Fibroblast of the aortic adventitia (primary cell): ENCODE results near the gene ULK4. TPM values are rescaled to one million over a fixed set of nuclear protein-coding genes. Genes with fewer than 3 reads are reported as not detected.
"Not testable (repeated sequence)": the region's sequence is repeated elsewhere in the genome, so short reads cannot be mapped to it uniquely, and the experiment has no call there.

Experiments
- DNase-seq: peaks from one replicate; pipeline ENCODE4 v3.0.0-alpha.2; 2010; ENCODE audit warnings: low read depth
- H3K4me3 ChIP-seq: 2 replicates; pipeline ENCODE4 v1.5.1; 2011; ENCODE audit warnings: low read depth, mild to moderate bottlenecking, control low read depth, low read length, moderate library complexity
- CTCF ChIP-seq: IDR thresholded peaks from 2 replicates; pipeline ENCODE4 v1.5.1; 2011; ENCODE audit warnings: mild to moderate bottlenecking, low read length, control low read depth, inconsistent platforms; ENCODE audit not compliant: insufficient read depth
- total RNA-seq: library from RNA; depleted of rRNA; stranded (reverse); fragments of >200 nt; gene quantifications from 2 replicates; pipeline ENCODE4 v1.2.3, GENCODE V29; 2012; ENCODE audit warnings: low replicate concordance

The ULK4 gene
- total RNA-seq, 1 donor = 16.1 TPM

DNA sequence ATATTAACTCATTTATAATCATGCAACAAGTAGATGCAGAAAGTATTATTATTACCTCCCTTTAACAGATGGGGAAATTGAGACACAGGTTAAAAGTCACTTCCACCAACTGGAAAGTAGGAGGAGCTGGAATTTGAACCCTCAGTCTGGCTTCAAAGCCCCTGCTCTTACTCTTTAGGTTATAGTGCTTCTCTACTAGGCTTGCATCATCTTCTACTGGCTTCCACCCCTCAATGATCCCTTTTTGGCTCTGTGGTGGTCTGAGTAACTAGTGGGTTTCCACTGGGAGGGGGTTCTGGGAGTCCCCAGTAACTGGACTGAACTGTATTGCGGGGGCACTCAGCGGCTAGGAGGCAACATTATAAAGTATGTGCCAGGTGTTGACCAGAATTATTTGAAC is 671.6 kb downstream of the ULK4 start:
- DNase-seq = no peak
- no peak overlapping the region for H3K4me3 ChIP-seq
- TF ChIP-seq CTCF = no peak

- TF ChIP-seq CTCF = no peak
- DNase-seq = no peak
Measured at GRCh38 chr3:41288785-41289184, 673.1 kb downstream of the ULK4 start.

GRCh38 chr3:41286305-41286704 is 675.6 kb downstream of the ULK4 start:
- no peak overlapping the region for H3K4me3 ChIP-seq
- TF ChIP-seq CTCF = no peak
- no peak for DNase-seq

More at GRCh38 chr3:41288785-41289184, 673.1 kb downstream of the ULK4 start:
- H3K4me3 ChIP-seq = no peak overlapping the region

- H3K4me3 ChIP-seq, DNase-seq: not testable (repeated sequence)
Measured at GRCh38 chr3:41284934-41285333, 677.0 kb downstream of the ULK4 start.

DNA sequence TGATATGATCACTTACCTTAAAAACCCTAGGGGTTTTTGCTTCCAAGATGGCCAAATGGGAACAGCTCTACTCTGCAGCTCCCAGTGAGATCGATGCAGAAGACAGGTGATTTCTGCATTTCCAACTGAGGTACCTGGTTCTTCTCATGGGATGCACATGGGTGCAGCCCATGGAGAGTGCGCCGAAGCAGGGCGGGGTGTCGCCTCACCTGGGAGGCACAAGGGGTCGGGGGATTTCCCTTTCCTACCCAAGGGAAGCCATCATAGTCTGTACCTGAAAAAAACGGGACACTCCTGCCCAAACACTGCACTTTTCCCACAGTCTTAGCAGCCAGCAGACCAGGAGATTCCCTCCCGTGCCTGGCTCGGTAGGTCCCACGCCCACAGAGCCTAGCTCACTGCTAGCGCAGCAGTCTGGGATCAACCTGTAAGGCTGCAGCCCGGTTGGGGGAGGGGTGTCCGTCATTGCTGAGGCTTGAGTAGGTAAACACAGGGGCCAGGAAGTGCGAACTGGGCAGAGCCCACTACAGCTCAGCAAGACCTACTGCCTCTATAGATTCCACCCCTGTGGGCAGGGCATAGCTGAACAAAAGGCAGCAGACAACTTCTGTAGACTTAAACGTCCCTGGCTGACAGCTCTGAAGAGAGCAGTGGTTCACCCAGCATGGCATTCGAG is 684.0 kb downstream of the ULK4 start:
- DNase-seq = no peak
- no peak for TF ChIP-seq CTCF
- no peak overlapping the region for H3K4me3 ChIP-seq

DNA sequence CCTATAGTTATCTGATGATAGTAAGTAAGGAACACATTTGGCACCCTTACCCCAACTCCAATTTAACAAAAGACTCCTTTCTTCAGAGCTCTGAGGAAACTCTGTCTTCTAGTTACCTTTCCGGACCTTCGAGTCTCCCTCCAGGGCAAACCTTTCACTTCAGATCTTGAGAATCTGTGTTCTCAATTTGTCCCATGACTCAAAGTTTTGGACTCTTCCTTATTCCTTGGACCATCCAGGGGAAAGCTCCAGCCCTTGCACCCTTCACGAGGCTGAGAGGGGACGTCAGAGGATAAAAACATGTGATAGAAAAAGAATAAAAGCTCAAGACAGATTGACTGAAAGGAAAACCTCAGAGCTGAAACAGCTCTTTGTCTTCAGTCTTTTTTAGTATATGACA is 685.7 kb downstream of the ULK4 start:
- no peak for TF ChIP-seq CTCF
- H3K4me3 ChIP-seq = no peak overlapping the region
- no peak for DNase-seq

DNA sequence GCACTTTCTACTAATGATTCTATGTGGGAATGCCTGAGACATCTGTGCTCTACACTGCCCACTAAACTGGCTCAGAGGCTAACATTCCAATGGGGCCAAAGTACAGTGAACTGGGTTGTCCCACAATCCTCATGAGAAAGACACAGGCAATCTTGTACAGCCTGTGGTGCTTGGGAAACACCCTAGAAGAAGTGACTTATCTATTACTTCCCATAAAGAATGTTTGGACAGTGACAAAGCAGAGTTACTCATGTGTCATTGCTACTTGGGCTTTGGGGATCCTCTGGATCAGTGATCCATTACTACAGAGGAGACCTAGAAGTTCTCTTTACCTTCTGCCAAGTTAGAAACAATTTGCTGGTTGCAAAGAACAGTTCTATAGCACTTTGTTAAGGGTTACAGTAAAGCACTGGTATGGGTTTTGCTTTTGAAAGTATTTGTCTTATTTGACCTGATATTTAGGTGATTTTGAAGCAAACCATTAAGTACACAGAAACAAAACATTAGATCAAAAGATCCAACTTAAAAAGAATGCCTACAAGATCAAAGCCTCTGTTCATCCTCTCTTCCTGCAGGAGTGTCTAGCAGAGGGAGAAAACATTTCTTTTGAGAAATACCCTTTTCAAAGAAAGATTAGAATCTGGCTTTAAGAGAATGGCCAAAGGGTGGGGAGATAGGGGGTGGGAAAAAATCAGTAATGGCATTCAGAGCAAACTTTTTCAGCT is 686.8 kb downstream of the ULK4 start:
- DNase-seq = peak; percentile 63
- no peak overlapping the region for H3K4me3 ChIP-seq
- no peak for TF ChIP-seq CTCF
